Measurements from ENCODE around the gene CIAO2B.
A peak's percentile ranks its signal among the peaks of the same experiment; 100 is the strongest.

The CIAO2B gene

DNA sequence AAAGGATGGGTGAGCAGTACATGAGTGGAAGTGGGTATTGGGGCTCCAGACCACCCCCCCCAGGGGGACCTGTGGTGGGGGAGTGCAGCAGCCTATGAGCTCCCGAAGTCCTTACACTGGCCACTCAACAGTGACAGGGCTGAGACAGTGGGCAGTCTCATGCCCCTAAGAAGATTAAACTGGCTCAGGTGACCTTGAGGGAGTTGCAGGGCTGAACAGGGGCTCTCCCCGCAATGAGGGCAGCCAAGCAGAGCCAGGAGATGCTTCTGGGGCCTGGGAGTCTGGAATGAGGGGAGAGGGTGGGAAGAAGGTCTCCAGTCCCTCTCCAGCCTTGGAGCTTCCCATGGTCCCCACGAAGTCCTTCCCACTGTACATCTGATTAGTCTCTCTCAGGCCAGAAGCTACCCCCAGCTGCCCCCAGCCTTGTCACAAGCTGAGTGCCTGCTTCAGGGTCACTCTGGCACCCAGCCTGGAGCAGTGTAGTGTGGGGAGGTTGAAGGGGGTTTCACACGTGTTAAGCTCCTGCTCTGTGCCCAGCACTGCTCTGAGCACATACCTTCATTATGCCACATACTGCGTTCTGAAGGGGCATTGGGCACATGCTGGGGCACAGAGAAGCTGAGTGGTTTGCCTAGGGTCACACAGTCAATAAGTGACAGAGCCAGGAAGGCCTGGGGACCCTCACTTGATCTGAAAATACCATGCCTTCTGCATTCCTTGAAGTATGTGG is 14.5 kb downstream of the CIAO2B start:
- DNase-seq: no peak

DNA sequence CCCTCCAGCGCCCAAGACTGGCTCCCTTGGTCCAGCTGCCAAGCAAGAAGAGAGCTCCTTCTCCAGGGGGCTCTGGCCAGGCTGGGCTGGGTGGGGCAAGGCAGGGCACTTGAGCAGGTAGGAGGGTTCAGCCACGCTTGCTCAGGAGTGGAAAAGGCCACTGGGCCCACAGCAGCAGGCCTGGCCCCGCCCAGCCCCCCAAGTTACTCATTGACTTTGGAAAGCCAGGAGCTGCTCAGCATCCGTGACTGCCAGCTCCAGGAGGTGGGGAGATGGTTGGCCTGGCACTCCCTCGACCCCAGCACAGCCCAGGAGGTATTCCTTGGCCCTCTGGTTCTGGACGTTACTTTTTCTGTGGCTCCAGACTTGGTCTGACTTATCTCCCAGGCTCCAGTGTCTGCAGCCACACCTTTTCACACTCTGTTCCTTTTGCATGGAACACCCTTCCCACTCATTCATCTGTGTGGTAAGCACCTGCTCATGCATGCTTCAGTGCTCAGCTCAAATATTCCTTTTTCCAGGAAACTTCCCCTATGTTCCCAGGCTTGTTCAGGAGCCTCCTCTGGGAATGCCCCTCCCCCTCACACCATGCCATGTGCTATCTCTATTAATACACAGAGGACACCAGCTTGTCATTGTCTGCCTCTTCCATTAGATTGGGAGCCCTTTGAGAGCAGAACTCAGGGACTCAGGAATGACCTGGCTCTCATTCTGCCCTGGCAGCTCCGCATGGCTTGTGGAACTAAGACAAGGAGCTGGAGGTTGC is 15.2 kb downstream of the CIAO2B start, which contains the start of gene CDH16:
Gene CDH16, minus strand, starts transcription at position 83 of the 766 bp plus-strand sequence. CDS start 820 bp downstream, outside the sequence.
- no peak for DNase-seq

DNA sequence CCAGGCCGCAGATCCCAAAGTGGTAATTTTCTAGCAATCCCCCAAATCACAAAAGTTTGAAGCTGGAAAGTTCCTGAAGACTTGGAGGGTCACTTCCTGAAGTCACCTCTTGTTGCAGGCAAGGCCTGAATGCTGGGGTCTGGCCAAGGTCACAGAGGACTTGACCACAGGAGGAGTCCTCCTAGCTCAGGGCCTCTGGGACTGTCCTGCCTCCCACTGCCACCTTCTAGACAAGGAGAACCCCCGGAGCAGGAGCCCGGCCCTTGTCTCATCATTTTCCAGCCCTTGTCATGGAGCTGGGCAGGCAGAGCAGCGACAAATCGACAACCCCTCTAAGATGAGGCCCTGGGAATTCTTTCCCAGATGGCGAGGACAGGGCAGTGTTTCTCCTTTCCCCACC is 15.8 kb downstream of the CIAO2B start:
- DNase-seq: no peak

- no peak for DNase-seq
Measured at GRCh38 chr16:66917741-66918140, 16.5 kb downstream of the CIAO2B start.

- DNase-seq: no peak
Measured at GRCh38 chr16:66916518-66916917, 17.7 kb downstream of the CIAO2B start.

- DNase-seq: no peak
Measured at GRCh38 chr16:66915041-66915440, 19.2 kb downstream of the CIAO2B start.

DNA sequence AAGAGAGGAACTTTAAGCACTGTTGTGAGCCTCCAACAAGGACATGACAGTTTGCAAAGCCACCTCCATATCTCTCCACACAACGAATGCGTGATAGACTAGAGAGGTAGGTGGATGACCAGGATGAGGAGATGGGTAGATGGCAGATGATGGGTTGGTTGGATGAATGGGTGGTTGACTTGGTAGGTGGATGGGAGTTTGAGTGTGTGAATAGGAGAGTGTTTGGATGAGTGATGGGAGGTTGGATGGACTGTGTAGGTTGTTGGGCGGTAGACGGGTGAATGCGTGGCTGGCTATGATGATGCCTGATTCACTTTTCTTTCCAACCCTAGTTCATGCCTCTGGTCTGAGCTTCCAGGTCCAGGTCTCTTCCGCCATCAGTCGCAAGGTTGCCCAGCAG is 19.7 kb downstream of the CIAO2B start:
- DNase-seq: no peak

- DNase-seq: no peak
Measured at GRCh38 chr16:66913711-66914110, 20.5 kb downstream of the CIAO2B start.

DNA sequence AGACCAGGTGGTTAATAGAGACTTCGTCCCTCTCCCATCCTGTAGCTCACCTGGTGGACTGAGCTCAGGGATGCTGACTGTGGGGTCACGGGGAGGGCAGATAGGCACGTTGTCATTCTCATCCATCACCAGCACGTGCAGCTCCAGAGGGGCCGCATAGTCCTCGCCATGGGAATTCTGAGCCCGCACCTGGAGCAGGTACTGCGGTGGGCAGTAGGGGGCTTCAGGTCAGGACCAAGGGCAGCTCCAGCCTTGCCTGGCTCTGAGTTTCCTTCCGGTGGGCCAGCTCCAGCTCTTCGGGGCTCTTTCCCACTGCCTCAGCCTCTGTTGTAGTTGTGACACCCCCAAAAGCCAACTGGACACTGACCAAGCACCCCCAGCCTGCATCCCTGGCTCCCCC is 21.1 kb downstream of the CIAO2B start:
- DNase-seq: no peak

DNA sequence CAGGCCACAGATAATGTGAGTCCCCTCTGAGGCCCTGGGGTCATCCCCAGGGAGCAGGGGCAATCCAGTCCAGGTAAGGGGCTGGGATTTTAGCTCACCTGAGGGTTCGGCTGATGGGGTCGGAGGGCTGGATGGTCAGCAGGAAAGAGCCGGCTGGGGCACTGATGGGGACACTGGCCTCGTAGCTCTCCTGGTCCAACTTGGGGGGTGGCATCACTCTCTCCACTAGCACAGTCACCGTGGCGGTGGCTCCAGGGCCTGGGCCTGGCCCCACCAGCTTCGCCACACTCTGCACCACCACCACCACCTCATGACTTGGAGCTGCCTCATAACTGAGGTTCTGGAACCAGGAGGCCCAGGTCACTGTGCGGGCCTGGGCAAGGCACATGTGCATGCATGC is 22.4 kb downstream of the CIAO2B start:
- no peak for DNase-seq

- DNase-seq: no peak
Measured at GRCh38 chr16:66911112-66911511, 23.1 kb downstream of the CIAO2B start.

DNA sequence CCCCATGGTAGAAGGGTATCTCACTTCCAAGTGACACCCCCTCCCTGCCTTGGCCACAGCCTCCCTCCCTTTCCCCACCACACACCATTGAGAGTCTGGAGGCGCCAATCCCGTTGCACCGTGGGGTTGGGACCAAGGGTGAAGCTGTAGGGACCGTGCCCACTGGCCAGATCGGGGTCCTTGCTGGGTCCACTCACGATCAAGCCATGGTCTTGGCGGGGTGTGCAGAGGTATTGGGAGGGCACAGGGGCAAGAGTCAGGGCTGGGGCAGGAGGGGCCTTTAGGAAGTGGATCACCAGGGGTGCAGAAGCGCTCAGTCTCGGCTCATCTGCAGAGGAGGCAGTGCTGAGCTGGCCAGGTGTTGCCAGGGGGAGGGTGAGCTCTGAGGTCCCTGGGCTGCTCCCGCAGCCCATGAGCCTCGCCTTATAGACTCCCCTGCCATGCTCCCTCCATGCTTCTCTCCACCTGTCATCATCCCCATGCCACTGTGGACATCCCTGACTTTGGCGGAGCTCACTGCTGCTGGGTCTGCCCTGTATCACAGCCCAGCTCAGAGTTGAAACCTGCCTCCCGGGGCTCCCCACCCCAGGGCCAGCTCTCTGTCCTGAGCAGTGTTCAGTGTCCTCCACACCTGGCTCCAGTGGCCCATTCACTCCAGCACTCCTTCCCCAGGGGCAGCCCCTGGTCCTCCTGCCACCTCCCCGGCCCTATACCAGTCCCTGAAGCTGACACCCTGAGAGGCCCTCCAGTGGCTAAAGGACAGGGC is 23.8 kb downstream of the CIAO2B start:
- no peak for DNase-seq

DNA sequence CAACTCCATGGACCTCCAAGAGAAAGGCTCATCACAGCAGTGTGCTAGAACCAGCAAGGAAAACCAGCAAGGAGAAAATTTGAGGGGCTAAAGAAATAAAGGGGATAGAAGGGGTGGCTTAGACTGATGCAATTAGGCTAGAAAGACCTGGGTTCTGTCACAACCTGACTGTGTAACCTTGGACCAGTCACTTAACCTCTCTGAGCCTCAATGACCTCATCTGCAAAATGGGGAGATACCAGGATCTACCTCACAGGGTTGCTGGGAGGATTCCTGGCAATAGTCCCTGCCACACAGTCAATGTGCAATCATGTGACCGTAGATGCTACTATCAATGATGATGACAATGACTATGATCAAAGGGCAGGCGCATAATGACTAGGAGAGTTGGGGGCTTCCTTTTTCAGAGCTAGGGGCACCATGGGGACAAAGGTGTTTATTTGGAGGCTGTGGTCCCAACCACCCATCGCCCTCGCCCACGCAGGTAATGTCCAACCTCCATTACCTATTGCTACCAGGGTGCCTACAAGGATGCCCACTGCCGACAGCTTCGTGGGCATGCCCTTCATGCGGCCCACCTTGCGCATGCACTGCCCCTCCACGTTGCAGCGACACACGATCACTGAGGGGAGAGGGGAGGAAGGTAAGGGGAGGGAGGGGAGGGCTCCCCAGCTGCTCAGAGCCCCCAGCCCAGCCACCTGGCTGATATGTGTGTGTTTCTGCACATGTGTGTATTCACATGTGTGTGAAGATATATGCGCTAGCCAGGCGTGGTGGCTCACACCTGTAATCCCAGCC is 25.2 kb downstream of the CIAO2B start:
- no peak for DNase-seq

- no peak for DNase-seq
Measured at GRCh38 chr16:66908116-66908515, 26.1 kb downstream of the CIAO2B start.

DNA sequence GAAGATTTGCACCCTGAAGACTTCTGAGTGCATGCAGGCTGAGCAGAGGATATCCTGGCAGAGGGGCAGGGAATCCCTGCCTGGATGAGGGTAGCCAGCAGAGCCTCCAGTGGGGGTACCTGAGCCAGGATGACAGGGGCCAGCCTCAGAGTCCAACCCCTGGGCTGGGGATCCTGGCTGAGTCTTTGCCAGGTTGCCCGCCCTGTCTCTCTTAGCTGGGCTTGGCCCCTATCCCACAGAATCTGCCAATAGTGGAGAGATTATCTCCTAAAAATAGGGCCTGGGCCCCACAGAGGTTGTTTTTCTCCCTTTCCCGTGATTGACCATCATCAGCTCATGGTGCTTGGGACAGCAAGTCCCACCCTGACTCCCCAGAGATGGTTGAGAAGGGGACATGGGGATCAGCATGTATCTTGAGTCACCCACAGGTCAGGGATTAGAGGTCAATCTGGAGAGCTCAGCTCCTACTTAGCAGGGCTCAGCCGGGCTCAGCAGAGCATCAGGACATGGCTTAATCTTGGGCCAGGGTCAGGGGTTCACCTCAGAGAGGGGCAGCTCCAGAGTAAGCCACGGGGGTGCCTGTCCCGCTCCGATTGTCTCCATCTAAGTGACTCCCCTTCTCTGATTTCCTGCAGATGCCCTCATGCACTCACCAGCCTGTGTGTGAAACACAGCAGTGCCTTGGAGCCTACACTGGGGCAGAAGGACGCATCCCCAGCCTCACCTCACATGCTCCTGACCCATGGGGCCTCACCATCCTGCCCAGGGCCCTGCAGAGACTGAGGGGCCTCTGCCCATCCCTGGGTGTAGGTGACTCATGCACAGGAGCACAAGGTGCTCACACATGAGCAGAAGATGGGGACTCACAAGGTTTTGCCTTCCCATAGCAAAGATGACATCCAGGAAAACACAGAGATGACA is 27.0 kb downstream of the CIAO2B start:
- DNase-seq: no peak

- peak; percentile 29 for DNase-seq
Measured at GRCh38 chr16:66905633-66906539, 28.3 kb downstream of the CIAO2B start.

- DNase-seq: no peak
Measured at GRCh38 chr16:66904846-66905632, 29.2 kb downstream of the CIAO2B start.

- no peak for DNase-seq
Measured at GRCh38 chr16:66904428-66904845, 29.8 kb downstream of the CIAO2B start.

Measured in activated CD4-positive, alpha-beta T cell treated with anti-CD3 and anti-CD28 coated beads, Interleukin-2, amount 50 U/mL, for 16 hours (primary cell).